SK-N-SH treated with all-trans-retinoic acid at 6 μM for 48 hours (cell line): ENCODE measurements around the gene PCMTD2.

Experiments
- BACH2 ChIP-seq: fragments of 250-450 bp; sonication (Bioruptor Pico); IDR thresholded peaks from 2 replicates; pipeline ENCODE4 v1.9.0; 2021; ENCODE audit warnings: mild to moderate bottlenecking, borderline replicate concordance
- CREB5 ChIP-seq: fragments of 250-450 bp; sonication (Bioruptor Pico); IDR thresholded peaks from 2 replicates; pipeline ENCODE4 v1.5.1; 2020; ENCODE audit warnings: low read depth, mild to moderate bottlenecking, moderate library complexity
- CSDC2 ChIP-seq: fragments of 250-450 bp; sonication (Bioruptor Pico); IDR thresholded peaks from 2 replicates; pipeline ENCODE4 v1.5.0; 2020; ENCODE audit warnings: mild to moderate bottlenecking, moderate library complexity
- GLIS3 ChIP-seq: fragments of 250-450 bp; sonication (Bioruptor Pico); IDR thresholded peaks from 2 replicates; pipeline ENCODE4 v1.5.0; 2020; ENCODE audit warnings: mild to moderate bottlenecking, moderate library complexity
- PATZ1 ChIP-seq: fragments of 250-450 bp; sonication (Bioruptor Pico); IDR thresholded peaks from 2 replicates; pipeline ENCODE4 v1.8.0; 2020; ENCODE audit warnings: mild to moderate bottlenecking, moderate library complexity, borderline replicate concordance
- PPARA ChIP-seq: fragments of 250-450 bp; sonication (Bioruptor Pico); IDR thresholded peaks from 2 replicates; pipeline ENCODE4 v1.5.0; 2020; ENCODE audit warnings: mild to moderate bottlenecking, borderline replicate concordance
- SNAI2 ChIP-seq: fragments of 250-450 bp; sonication (Bioruptor Pico); IDR thresholded peaks from 2 replicates; pipeline ENCODE4 v1.5.0; 2020; ENCODE audit warnings: mild to moderate bottlenecking, moderate library complexity
- TSHZ2 ChIP-seq: fragments of 250-450 bp; sonication (Bioruptor Pico); IDR thresholded peaks from 2 replicates; pipeline ENCODE4 v1.5.0; 2020; ENCODE audit warnings: mild to moderate bottlenecking, moderate library complexity
- ZNF70 ChIP-seq: fragments of 450-650 bp; formaldehyde crosslinking; IDR thresholded peaks from 2 replicates; pipeline ENCODE4 v1.5.0; 2020; ENCODE audit warnings: mild to moderate bottlenecking, moderate library complexity
- ZNF8 ChIP-seq: fragments of 450-650 bp; formaldehyde crosslinking; IDR thresholded peaks from 2 replicates; pipeline ENCODE4 v1.5.0; 2020; ENCODE audit warnings: mild to moderate bottlenecking, moderate library complexity

- TF ChIP-seq GLIS3 (CRISPR knock-in tag) = no peak
- no peak for TF ChIP-seq CSDC2 (CRISPR knock-in tag)
- TF ChIP-seq PATZ1 (CRISPR knock-in tag) = no peak
- TF ChIP-seq ZNF70 (CRISPR knock-in tag) = no peak
- TF ChIP-seq TSHZ2 (CRISPR knock-in tag) = no peak
- TF ChIP-seq CREB5 = no peak
- TF ChIP-seq PPARA (CRISPR knock-in tag) = no peak
- no peak for TF ChIP-seq ZNF8 (CRISPR knock-in tag)
- TF ChIP-seq SNAI2 (CRISPR knock-in tag) = no peak
- TF ChIP-seq BACH2 (CRISPR knock-in tag) = no peak
Measured at GRCh38 chr20:64225171-64225595, 30.4 kb upstream of the PCMTD2 start.
